GM12892 (cell line): ENCODE results near the gene SPARC.

Experiments used
- POLR2A ChIP-seq: IDR thresholded peaks from 2 replicates; pipeline ENCODE4 v1.6.1; 2011; ENCODE audit warnings: low read depth, low read length, control low read depth
- POLR2AphosphoS5 ChIP-seq: IDR thresholded peaks from 2 replicates; pipeline ENCODE4 v1.6.1; 2011; ENCODE audit warnings: low read depth, low read length, control low read depth
- TAF1 ChIP-seq: IDR thresholded peaks from 2 replicates; pipeline ENCODE4 v1.6.1; 2011; ENCODE audit warnings: low read depth, mild to moderate bottlenecking, control low read depth, low read length, borderline replicate concordance

GRCh38 chr5:151717416-151717815 is 30.7 kb upstream of the SPARC start:
- no peak for TF ChIP-seq POLR2A
- TF ChIP-seq POLR2AphosphoS5, result no peak
- no peak for TF ChIP-seq TAF1
